GM12801 (cell line): ENCODE data around the gene SIPA1L2.

Source experiments
- CTCF ChIP-seq: IDR thresholded peaks from one replicate; pipeline ENCODE4 v1.5.1; 2011; ENCODE audit warnings: control low read depth; ENCODE audit not compliant: insufficient read length; ENCODE audit errors: extremely low read depth

Gene SIPA1L2

GRCh38 chr1:232655028-232655745, 25.3 kb upstream of the SIPA1L2 start:
- TF ChIP-seq CTCF: no peak

GRCh38 chr1:232653789-232654188, 23.9 kb upstream of the SIPA1L2 start:
- TF ChIP-seq CTCF: no peak

- TF ChIP-seq CTCF: no peak
These were observed 20.9 kb upstream of the SIPA1L2 start for GRCh38 chr1:232650845-232651244.

GRCh38 chr1:232650418-232650817, 20.5 kb upstream of the SIPA1L2 start:
- TF ChIP-seq CTCF: no peak

GRCh38 chr1:232648316-232648715, 18.4 kb upstream of the SIPA1L2 start:
- TF ChIP-seq CTCF: no peak

- TF ChIP-seq CTCF: no peak
These were observed 14.3 kb upstream of the SIPA1L2 start for GRCh38 chr1:232644209-232644608.

- no peak for TF ChIP-seq CTCF
These were observed 13.3 kb upstream of the SIPA1L2 start for GRCh38 chr1:232643251-232643650.
